PC-9 (cell line): ENCODE measurements around the gene PTPRO.

ENCODE experiments used
- EZH2 ChIP-seq: fragments of 200-600 bp; sonication (generic); IDR thresholded peaks from 2 replicates; pipeline ENCODE4 v1.8.0; 2017; ENCODE audit warnings: antibody characterized with exemption, low read depth
- TF ChIP-seq, protein P1 (sequence below): fragments of 200-600 bp; sonication (generic); conservative IDR thresholded peaks from 2 replicates; pipeline ENCODE4 v1.6.1; 2017; ENCODE audit warnings: mixed run types, antibody characterized with exemption, mild to moderate bottlenecking, moderate library complexity

DNA sequence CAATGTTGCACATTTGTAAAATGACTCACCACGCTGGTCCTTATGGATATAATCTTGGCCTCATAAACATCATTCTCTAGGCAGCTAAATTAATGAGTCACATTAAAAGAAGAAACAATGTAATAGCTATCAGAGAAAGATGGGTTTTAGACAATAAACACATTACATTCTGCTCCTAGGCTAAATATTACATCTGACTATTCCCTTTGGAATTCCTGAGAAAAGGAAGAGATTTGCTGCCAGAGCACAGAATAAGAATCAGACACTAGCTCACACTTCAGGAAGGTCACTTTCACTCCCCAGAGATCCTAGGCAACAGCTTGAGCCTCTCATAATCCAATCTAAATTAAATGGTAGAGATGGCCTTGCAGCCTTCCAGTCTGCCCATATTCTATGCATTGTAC lies 218.2 kb downstream of the PTPRO start:
- TF ChIP-seq, protein P1, sequence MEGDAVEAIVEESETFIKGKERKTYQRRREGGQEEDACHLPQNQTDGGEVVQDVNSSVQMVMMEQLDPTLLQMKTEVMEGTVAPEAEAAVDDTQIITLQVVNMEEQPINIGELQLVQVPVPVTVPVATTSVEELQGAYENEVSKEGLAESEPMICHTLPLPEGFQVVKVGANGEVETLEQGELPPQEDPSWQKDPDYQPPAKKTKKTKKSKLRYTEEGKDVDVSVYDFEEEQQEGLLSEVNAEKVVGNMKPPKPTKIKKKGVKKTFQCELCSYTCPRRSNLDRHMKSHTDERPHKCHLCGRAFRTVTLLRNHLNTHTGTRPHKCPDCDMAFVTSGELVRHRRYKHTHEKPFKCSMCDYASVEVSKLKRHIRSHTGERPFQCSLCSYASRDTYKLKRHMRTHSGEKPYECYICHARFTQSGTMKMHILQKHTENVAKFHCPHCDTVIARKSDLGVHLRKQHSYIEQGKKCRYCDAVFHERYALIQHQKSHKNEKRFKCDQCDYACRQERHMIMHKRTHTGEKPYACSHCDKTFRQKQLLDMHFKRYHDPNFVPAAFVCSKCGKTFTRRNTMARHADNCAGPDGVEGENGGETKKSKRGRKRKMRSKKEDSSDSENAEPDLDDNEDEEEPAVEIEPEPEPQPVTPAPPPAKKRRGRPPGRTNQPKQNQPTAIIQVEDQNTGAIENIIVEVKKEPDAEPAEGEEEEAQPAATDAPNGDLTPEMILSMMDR, result no peak
- no peak for TF ChIP-seq EZH2
